WTC11 (cell line): ENCODE data around the gene DLG1. TPM values are rescaled to one million over a fixed set of nuclear protein-coding genes. Genes with fewer than 3 reads are reported as not detected.

ENCODE experiments used
- ATAC-seq: fragments of 200-7000 bp; cut with Tn5 transposase; 2 replicates; pipeline ENCODE4 v1.10.0; 2021; ENCODE audit warnings: mild to moderate bottlenecking, moderate library complexity
- CTCF ChIA-PET: fragments of 300-600 bp; sonication (Branson Sonifier 250); formaldehyde crosslinking; loops from one replicate; lab custom pipeline; 2021; ENCODE audit warnings: antibody characterized with exemption; lab: Charles Lee
- POLR2A ChIA-PET: fragments of 350-600 bp; sonication (Branson Sonifier 250); formaldehyde crosslinking; loops from one replicate; lab custom pipeline; 2021; ENCODE audit warnings: antibody characterized with exemption; lab: Charles Lee
- DNase-seq: peaks from one replicate; pipeline ENCODE4 v3.0.0; 2021; ENCODE audit warnings: low spot score
- H3K27ac Mint-ChIP-seq: 2 replicates; pipeline ENCODE4 v1.8.0; 2021; ENCODE audit warnings: mixed read lengths
- H3K27me3 Mint-ChIP-seq: 2 replicates; pipeline ENCODE4 v1.8.0; 2021; ENCODE audit warnings: low read depth, mild to moderate bottlenecking, moderate library complexity, mixed read lengths
- H3K36me3 Mint-ChIP-seq: 2 replicates; pipeline ENCODE4 v1.8.0; 2021; ENCODE audit warnings: mixed read lengths
- H3K4me1 Mint-ChIP-seq: 2 replicates; pipeline ENCODE4 v1.8.0; 2022; ENCODE audit warnings: mixed read lengths
- H3K4me3 Mint-ChIP-seq: 2 replicates; pipeline ENCODE4 v1.8.0; 2021; ENCODE audit warnings: mild to moderate bottlenecking, moderate library complexity, mixed read lengths
- H3K9me3 Mint-ChIP-seq: 2 replicates; pipeline ENCODE4 v1.8.0; 2021; ENCODE audit warnings: mixed read lengths
- ARID4B ChIP-seq: sonication (generic); formaldehyde crosslinking; IDR thresholded peaks from 2 replicates; pipeline ENCODE4 v1.8.0; 2023; ENCODE audit warnings: missing genetic modification reagents, mild to moderate bottlenecking, borderline replicate concordance
- FOXJ3 ChIP-seq: sonication (generic); formaldehyde crosslinking; IDR thresholded peaks from 2 replicates; pipeline ENCODE4 v1.9.0; 2021; ENCODE audit warnings: missing genetic modification reagents, mild to moderate bottlenecking, borderline replicate concordance
- FOXK1 ChIP-seq: sonication (generic); formaldehyde crosslinking; IDR thresholded peaks from 2 replicates; pipeline ENCODE4 v1.8.0; 2022; ENCODE audit warnings: mild to moderate bottlenecking, moderate library complexity, missing genetic modification reagents
- GRHL2 ChIP-seq: fragments of 250-450 bp; sonication (Bioruptor Pico); IDR thresholded peaks from 2 replicates; pipeline ENCODE4 v1.8.0; 2022; ENCODE audit warnings: mild to moderate bottlenecking, moderate library complexity; ENCODE audit not compliant: insufficient replicate concordance, severe bottlenecking
- GTF2I ChIP-seq: fragments of 250-450 bp; sonication (Bioruptor Pico); conservative IDR thresholded peaks from 2 replicates; pipeline ENCODE4 v1.4.0; 2021; ENCODE audit warnings: mild to moderate bottlenecking
- JUN ChIP-seq: sonication (generic); formaldehyde crosslinking; IDR thresholded peaks from 2 replicates; pipeline ENCODE4 v1.8.0; 2023; ENCODE audit warnings: mild to moderate bottlenecking, missing genetic modification reagents
- KAT7 ChIP-seq: sonication (generic); formaldehyde crosslinking; IDR thresholded peaks from 2 replicates; pipeline ENCODE4 v1.8.1; 2023; ENCODE audit warnings: missing genetic modification reagents, mild to moderate bottlenecking, borderline replicate concordance
- MXD4 ChIP-seq: fragments of 250-450 bp; sonication (Bioruptor Pico); IDR thresholded peaks from 2 replicates; pipeline ENCODE4 v1.8.0; 2021; ENCODE audit warnings: mild to moderate bottlenecking, moderate library complexity, borderline replicate concordance
- NFE2L1 ChIP-seq: sonication (generic); formaldehyde crosslinking; IDR thresholded peaks from 2 replicates; pipeline ENCODE4 v1.8.1; 2023; ENCODE audit warnings: missing genetic modification reagents
- NR2C2 ChIP-seq: sonication (generic); formaldehyde crosslinking; IDR thresholded peaks from 2 replicates; pipeline ENCODE4 v1.8.0; 2022; ENCODE audit warnings: mild to moderate bottlenecking, missing genetic modification reagents
- SMAD4 ChIP-seq: sonication (generic); formaldehyde crosslinking; IDR thresholded peaks from 2 replicates; pipeline ENCODE4 v1.8.0; 2022; ENCODE audit warnings: mild to moderate bottlenecking, missing genetic modification reagents
- SP1 ChIP-seq: sonication (generic); formaldehyde crosslinking; conservative IDR thresholded peaks from 2 replicates; pipeline ENCODE4 v1.8.1; 2022; ENCODE audit warnings: missing genetic modification reagents
- TCF7 ChIP-seq: sonication (generic); formaldehyde crosslinking; IDR thresholded peaks from 2 replicates; pipeline ENCODE4 v1.8.0; 2022; ENCODE audit warnings: mild to moderate bottlenecking, low read depth, missing genetic modification reagents, moderate library complexity
- TEAD4 ChIP-seq: sonication (generic); formaldehyde crosslinking; IDR thresholded peaks from 2 replicates; pipeline ENCODE4 v1.8.0; 2022; ENCODE audit warnings: mild to moderate bottlenecking, missing genetic modification reagents
- ZBTB21 ChIP-seq: sonication (generic); formaldehyde crosslinking; IDR thresholded peaks from 2 replicates; pipeline ENCODE4 v1.8.1; 2023; ENCODE audit warnings: mild to moderate bottlenecking, missing genetic modification reagents, borderline replicate concordance
- ZNF671 ChIP-seq: fragments of 250-450 bp; sonication (Bioruptor Pico); IDR thresholded peaks from 2 replicates; pipeline ENCODE4 v1.8.0; 2021; ENCODE audit warnings: mild to moderate bottlenecking
- total RNA-seq: library from RNA; stranded (reverse); gene quantifications from 3 replicates; pipeline ENCODE4 v1.2.3, GENCODE V29; 2021
- TF ChIP-seq, protein P1 (sequence below): fragments of 250-450 bp; sonication (Bioruptor Pico); conservative IDR thresholded peaks from 2 replicates; pipeline ENCODE4 v1.9.0; 2021; ENCODE audit warnings: mild to moderate bottlenecking
- TF ChIP-seq, protein P2 (sequence below): sonication (generic); formaldehyde crosslinking; IDR thresholded peaks from 2 replicates; pipeline ENCODE4 v1.8.1; 2022; ENCODE audit warnings: missing genetic modification reagents, borderline replicate concordance
- TF ChIP-seq, protein P3 (sequence below): fragments of 250-450 bp; sonication (Bioruptor Pico); IDR thresholded peaks from 2 replicates; pipeline ENCODE4 v1.9.0; 2021; ENCODE audit warnings: mild to moderate bottlenecking
- TF ChIP-seq, protein P4 (sequence below): sonication (generic); formaldehyde crosslinking; IDR thresholded peaks from 2 replicates; pipeline ENCODE4 v1.8.1; 2022; ENCODE audit warnings: low read depth, missing genetic modification reagents, borderline replicate concordance
- TF ChIP-seq, protein P5 (sequence below): sonication (generic); formaldehyde crosslinking; IDR thresholded peaks from 2 replicates; pipeline ENCODE4 v1.8.0; 2023; ENCODE audit warnings: missing genetic modification reagents

Gene DLG1
- total RNA-seq, 1 experiment from 2014 or later: 81.1 TPM

DNA sequence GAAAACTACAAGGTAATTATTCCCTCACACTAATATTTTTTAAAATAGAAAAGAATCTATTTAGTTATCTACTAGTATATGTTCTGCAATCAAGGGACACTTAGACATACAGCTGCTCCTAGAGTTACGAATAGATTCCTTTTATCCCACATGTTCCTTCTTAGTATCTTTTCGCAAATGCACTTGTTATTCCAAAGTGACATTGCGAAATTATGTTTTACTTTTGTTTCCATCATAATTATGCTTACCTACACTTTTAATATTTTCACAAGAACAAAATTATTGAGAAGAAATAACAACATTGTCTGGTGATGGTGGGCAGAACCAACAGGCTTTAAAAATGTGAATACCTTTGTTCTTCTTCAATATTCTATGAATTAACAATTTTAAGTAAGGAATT, 161.7 kb downstream of the DLG1 start:
- H3K4me1 Mint-ChIP-seq: no peaks in the 10 kb centered on the region
- H3K4me3 Mint-ChIP-seq: no peak overlapping the region
- H3K36me3 Mint-ChIP-seq: peaks cover 43% of the 10 kb centered on the region
- ATAC-seq: no peak
- no peaks in the 10 kb centered on the region for H3K27me3 Mint-ChIP-seq
- no peak for DNase-seq
- peaks cover 9% of the 10 kb centered on the region for H3K9me3 Mint-ChIP-seq
- POLR2A ChIA-PET: no interaction called here
- no peak overlapping the region for H3K27ac Mint-ChIP-seq
- TF ChIP-seq SP1 (CRISPR knock-in tag) (no peak), KAT7 (CRISPR knock-in tag) (no peak), MXD4 (CRISPR knock-in tag) (no peak), ZNF671 (no peak), FOXJ3 (no peak), TEAD4 (CRISPR knock-in tag) (no peak), NFE2L1 (no peak), TCF7 (CRISPR knock-in tag) (no peak)
- TF ChIP-seq, protein P1, sequence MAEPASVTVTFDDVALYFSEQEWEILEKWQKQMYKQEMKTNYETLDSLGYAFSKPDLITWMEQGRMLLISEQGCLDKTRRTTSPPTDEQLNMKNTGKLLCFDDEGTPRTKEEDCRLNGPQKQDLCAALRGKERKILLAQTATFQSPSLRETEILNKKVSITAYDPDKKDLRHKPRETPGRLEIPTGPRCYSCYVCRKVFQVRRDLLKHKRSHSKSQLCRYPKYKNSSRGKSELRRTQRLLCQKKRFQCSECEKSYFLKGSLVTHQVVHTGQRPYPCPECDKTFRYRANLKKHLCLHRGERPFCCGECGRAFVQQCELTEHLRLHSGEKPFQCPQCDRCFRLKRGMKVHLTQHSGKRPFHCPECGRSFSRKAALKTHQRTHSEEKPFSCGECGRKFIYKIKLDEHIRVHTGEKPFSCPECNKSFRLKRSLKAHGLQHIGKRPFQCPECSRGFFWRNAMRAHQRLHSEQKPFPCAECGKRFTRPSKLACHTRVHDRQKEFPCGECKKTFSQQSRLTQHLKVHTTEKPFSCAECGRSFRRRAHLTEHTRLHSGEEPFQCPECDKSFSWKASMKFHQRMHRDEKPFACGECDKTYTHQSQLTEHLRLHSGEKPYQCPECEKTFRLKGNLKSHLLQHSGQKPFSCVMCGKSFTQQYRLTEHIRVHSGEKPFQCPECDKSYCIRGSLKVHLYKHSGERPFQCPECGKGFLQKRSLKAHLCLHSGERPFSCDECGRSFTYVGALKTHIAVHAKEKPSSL: no peak
- TF ChIP-seq, protein P2, sequence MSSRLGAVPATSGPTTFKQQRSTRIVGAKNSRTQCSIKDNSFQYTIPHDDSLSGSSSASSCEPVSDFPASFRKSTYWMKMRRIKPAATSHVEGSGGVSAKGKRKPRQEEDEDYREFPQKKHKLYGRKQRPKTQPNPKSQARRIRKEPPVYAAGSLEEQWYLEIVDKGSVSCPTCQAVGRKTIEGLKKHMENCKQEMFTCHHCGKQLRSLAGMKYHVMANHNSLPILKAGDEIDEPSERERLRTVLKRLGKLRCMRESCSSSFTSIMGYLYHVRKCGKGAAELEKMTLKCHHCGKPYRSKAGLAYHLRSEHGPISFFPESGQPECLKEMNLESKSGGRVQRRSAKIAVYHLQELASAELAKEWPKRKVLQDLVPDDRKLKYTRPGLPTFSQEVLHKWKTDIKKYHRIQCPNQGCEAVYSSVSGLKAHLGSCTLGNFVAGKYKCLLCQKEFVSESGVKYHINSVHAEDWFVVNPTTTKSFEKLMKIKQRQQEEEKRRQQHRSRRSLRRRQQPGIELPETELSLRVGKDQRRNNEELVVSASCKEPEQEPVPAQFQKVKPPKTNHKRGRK (CRISPR knock-in tag): no peak
- TF ChIP-seq, protein P3, sequence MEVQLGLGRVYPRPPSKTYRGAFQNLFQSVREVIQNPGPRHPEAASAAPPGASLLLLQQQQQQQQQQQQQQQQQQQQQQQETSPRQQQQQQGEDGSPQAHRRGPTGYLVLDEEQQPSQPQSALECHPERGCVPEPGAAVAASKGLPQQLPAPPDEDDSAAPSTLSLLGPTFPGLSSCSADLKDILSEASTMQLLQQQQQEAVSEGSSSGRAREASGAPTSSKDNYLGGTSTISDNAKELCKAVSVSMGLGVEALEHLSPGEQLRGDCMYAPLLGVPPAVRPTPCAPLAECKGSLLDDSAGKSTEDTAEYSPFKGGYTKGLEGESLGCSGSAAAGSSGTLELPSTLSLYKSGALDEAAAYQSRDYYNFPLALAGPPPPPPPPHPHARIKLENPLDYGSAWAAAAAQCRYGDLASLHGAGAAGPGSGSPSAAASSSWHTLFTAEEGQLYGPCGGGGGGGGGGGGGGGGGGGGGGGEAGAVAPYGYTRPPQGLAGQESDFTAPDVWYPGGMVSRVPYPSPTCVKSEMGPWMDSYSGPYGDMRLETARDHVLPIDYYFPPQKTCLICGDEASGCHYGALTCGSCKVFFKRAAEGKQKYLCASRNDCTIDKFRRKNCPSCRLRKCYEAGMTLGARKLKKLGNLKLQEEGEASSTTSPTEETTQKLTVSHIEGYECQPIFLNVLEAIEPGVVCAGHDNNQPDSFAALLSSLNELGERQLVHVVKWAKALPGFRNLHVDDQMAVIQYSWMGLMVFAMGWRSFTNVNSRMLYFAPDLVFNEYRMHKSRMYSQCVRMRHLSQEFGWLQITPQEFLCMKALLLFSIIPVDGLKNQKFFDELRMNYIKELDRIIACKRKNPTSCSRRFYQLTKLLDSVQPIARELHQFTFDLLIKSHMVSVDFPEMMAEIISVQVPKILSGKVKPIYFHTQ: no peak
- CTCF ChIA-PET: no interaction called here

DNA sequence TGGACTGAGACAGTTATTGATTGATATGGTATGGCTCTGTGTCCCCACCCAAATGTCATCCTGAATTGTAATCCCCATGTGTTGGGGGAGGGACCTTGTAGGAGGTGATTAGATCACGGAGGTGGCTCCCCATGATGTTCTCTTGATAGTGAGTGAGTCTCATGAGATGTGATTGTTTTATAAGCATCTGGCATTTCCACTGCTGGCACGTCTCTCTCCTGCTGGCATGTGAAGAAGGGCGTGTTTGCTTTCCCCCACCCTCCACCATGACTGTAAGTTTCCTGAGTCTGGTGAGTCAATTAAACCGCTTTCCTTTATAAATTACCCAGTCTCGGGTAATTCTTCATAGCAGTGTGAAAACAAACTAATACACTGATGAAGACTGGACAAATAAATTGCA, 163.2 kb downstream of the DLG1 start:
- H3K4me1 Mint-ChIP-seq: no peaks in the 10 kb centered on the region
- no peak for DNase-seq
- TF ChIP-seq, protein P4, sequence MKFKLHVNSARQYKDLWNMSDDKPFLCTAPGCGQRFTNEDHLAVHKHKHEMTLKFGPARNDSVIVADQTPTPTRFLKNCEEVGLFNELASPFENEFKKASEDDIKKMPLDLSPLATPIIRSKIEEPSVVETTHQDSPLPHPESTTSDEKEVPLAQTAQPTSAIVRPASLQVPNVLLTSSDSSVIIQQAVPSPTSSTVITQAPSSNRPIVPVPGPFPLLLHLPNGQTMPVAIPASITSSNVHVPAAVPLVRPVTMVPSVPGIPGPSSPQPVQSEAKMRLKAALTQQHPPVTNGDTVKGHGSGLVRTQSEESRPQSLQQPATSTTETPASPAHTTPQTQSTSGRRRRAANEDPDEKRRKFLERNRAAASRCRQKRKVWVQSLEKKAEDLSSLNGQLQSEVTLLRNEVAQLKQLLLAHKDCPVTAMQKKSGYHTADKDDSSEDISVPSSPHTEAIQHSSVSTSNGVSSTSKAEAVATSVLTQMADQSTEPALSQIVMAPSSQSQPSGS (CRISPR knock-in tag): no peak
- TF ChIP-seq GTF2I (no peak), JUN (CRISPR knock-in tag) (no peak), FOXK1 (no peak), NR2C2 (CRISPR knock-in tag) (no peak), ZBTB21 (CRISPR knock-in tag) (no peak), GRHL2 (CRISPR knock-in tag) (no peak), ARID4B (CRISPR knock-in tag) (no peak), TCF7 (CRISPR knock-in tag) (no peak), SMAD4 (no peak), MXD4 (CRISPR knock-in tag) (no peak)
- TF ChIP-seq, protein P5, sequence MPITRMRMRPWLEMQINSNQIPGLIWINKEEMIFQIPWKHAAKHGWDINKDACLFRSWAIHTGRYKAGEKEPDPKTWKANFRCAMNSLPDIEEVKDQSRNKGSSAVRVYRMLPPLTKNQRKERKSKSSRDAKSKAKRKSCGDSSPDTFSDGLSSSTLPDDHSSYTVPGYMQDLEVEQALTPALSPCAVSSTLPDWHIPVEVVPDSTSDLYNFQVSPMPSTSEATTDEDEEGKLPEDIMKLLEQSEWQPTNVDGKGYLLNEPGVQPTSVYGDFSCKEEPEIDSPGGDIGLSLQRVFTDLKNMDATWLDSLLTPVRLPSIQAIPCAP: no peak
- TF ChIP-seq, all 79 proteins: peak for 0
- no peak for ATAC-seq
- H3K9me3 Mint-ChIP-seq: peaks cover 10% of the 10 kb centered on the region
- H3K27ac Mint-ChIP-seq: no peak overlapping the region
- H3K36me3 Mint-ChIP-seq: peaks cover 44% of the 10 kb centered on the region
- H3K27me3 Mint-ChIP-seq: no peaks in the 10 kb centered on the region
- H3K4me3 Mint-ChIP-seq: no peak overlapping the region
- POLR2A ChIA-PET: no interaction called here
- CTCF ChIA-PET: interaction anchor here (0.6 kb wide), 1 partner anchor 15 kb away, joined by 3 read pairs; no protein-coding TSS in a partner anchor
